Keratinocyte (primary cell): ENCODE data around the gene FAT1.

Experiments
- EZH2 ChIP-seq: IDR thresholded peaks from one replicate; pipeline ENCODE4 v1.6.1; 2012; ENCODE audit warnings: inconsistent platforms, mild to moderate bottlenecking, low read length, moderate library complexity
- TF ChIP-seq, protein P1 (sequence below), 3 experiments: IDR thresholded peaks in 1 of 3; conservative IDR thresholded peaks in 1 of 3; optimal IDR thresholded peaks in 1 of 3; 2 replicates in 2 of 3; 3 replicates in 1 of 3; pipeline versions ENCODE3 to v1.5.1; 2011; ENCODE audit warnings: low read length in 3 of 3, mild to moderate bottlenecking in 3 of 3, moderate library complexity in 2 of 3, control low read depth in 1 of 3, inconsistent platforms in 1 of 3; ENCODE audit not compliant: insufficient read depth in 2 of 3; ENCODE audit errors: extremely low read depth in 1 of 3

DNA sequence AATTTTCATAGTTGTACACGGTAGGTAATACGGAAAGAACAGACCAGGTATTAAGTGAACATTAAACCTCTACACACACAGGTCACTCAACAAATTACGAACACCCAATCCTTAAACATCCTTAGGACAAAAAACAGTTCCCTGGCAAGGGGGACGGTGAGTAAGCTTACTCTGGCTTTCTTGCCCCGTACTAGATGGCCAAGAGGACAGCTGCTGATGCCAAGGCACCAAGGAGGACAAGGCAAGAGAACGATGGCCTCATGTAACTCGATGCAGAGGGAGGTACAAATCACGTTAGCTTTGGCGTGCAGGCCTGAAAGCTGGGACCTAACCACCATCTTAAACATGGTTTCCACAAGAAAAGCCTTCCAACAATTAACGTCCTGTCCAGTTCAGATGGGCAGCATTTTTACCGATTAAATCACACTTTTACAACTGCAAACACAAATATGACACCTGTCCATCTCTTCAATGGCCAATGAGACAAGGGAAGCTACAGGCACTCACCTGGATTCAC lies 23.7 kb downstream of the FAT1 start:
- TF ChIP-seq, protein P1, sequence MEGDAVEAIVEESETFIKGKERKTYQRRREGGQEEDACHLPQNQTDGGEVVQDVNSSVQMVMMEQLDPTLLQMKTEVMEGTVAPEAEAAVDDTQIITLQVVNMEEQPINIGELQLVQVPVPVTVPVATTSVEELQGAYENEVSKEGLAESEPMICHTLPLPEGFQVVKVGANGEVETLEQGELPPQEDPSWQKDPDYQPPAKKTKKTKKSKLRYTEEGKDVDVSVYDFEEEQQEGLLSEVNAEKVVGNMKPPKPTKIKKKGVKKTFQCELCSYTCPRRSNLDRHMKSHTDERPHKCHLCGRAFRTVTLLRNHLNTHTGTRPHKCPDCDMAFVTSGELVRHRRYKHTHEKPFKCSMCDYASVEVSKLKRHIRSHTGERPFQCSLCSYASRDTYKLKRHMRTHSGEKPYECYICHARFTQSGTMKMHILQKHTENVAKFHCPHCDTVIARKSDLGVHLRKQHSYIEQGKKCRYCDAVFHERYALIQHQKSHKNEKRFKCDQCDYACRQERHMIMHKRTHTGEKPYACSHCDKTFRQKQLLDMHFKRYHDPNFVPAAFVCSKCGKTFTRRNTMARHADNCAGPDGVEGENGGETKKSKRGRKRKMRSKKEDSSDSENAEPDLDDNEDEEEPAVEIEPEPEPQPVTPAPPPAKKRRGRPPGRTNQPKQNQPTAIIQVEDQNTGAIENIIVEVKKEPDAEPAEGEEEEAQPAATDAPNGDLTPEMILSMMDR (optimal IDR thresholded peaks at IDR 0.05 in 1 of 3, IDR thresholded peaks at IDR 0.05 in 1 of 3, conservative IDR thresholded peaks at IDR 0.05 in 1 of 3; ENCODE audit: extremely low read depth in 1 of 3, insufficient read depth in 2 of 3, low read length in 3 of 3) = no peak
- no peak for TF ChIP-seq EZH2
